Fibroblast of lung (primary cell): Measurements from ENCODE around the gene RPL23.

Experiments used
- EZH2 ChIP-seq: IDR thresholded peaks from 2 replicates; pipeline ENCODE4 v1.5.1; 2012; ENCODE audit warnings: low read length, control low read depth, mild to moderate bottlenecking; ENCODE audit errors: missing control alignments
- TF ChIP-seq, protein P1 (sequence below), 2 donors: IDR thresholded peaks in 1 of 2; conservative IDR thresholded peaks in 1 of 2; 1 replicate in 1 of 2; 2 replicates in 1 of 2; pipeline ENCODE4 v1.5.1; 2011 to 2012; ENCODE audit warnings: low read length in 2 of 2, control low read depth in 1 of 2, inconsistent platforms in 1 of 2, low read depth in 1 of 2, mild to moderate bottlenecking in 1 of 2

DNA sequence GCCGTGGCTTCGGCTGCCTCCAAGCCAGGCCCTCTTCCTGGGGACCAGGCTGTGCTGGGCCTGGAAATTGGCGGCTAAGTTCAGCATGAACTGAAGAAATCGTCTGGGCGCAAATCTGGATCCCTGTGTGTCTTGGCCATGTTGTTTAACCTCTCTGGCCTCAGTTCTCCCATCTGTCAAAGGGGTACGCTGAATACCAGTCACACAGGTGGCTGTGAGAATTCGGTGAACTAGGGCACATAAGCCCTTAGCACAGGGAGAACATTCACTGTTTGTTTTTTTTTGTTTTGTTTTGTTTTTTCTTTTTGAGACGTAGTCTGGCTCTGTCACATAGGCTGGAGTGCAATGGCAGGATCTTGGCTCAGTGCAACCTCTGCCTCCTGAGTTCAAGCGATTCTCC is 35.3 kb upstream of the RPL23 start:
- TF ChIP-seq, protein P1, sequence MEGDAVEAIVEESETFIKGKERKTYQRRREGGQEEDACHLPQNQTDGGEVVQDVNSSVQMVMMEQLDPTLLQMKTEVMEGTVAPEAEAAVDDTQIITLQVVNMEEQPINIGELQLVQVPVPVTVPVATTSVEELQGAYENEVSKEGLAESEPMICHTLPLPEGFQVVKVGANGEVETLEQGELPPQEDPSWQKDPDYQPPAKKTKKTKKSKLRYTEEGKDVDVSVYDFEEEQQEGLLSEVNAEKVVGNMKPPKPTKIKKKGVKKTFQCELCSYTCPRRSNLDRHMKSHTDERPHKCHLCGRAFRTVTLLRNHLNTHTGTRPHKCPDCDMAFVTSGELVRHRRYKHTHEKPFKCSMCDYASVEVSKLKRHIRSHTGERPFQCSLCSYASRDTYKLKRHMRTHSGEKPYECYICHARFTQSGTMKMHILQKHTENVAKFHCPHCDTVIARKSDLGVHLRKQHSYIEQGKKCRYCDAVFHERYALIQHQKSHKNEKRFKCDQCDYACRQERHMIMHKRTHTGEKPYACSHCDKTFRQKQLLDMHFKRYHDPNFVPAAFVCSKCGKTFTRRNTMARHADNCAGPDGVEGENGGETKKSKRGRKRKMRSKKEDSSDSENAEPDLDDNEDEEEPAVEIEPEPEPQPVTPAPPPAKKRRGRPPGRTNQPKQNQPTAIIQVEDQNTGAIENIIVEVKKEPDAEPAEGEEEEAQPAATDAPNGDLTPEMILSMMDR (conservative IDR thresholded peaks at IDR 0.05 in 1 of 2, IDR thresholded peaks at IDR 0.05 in 1 of 2; ENCODE audit: low read depth in 1 of 2, low read length in 2 of 2) = no peak
- TF ChIP-seq EZH2 = no peak
